KMS-11 (cell line): ENCODE data around the gene CAMTA1.
A peak's percentile ranks its signal among the peaks of the same experiment; 100 is the strongest.

Experiments used
- H2AFZ ChIP-seq: fragments of 200-600 bp; sonication (generic); 2 replicates; pipeline ENCODE4 v1.6.1; 2016; ENCODE audit warnings: antibody characterized with exemption, mixed run types, low read depth
- H3K27ac ChIP-seq: fragments of 200-600 bp; sonication (generic); 2 replicates; pipeline ENCODE4 v1.6.1; 2016; ENCODE audit warnings: mild to moderate bottlenecking, mixed run types
- H3K27me3 ChIP-seq: fragments of 200-600 bp; sonication (generic); 2 replicates; pipeline ENCODE4 v1.6.1; 2017; ENCODE audit warnings: mild to moderate bottlenecking, low read depth, mixed run types, moderate library complexity; ENCODE audit not compliant: insufficient read depth
- H3K36me3 ChIP-seq: fragments of 200-600 bp; sonication (generic); 2 replicates; pipeline ENCODE4 v1.6.1; 2017; ENCODE audit warnings: mild to moderate bottlenecking, mixed run types; ENCODE audit not compliant: insufficient read depth
- H3K4me1 ChIP-seq: fragments of 200-600 bp; sonication (generic); 2 replicates; pipeline ENCODE4 v1.6.1; 2016; ENCODE audit warnings: mild to moderate bottlenecking, low read depth, mixed run types; ENCODE audit not compliant: poor library complexity, severe bottlenecking
- H3K4me2 ChIP-seq: fragments of 200-600 bp; sonication (generic); 2 replicates; pipeline ENCODE4 v1.7.0; 2016; ENCODE audit warnings: mild to moderate bottlenecking, mixed run types
- H3K4me3 ChIP-seq: fragments of 200-600 bp; sonication (generic); IDR thresholded peaks from 2 replicates; pipeline ENCODE4 v1.6.1; 2017; ENCODE audit warnings: low read depth, low read length, mixed read lengths; ENCODE audit not compliant: insufficient read depth
- H3K79me2 ChIP-seq: fragments of 200-600 bp; sonication (generic); 2 replicates; pipeline ENCODE4 v1.6.1; 2016; ENCODE audit warnings: low read depth, mixed run types; ENCODE audit not compliant: insufficient read depth
- H3K9ac ChIP-seq: fragments of 200-600 bp; sonication (generic); 2 replicates; pipeline ENCODE4 v1.6.1; 2016; ENCODE audit warnings: mild to moderate bottlenecking, mixed run types
- H4K20me1 ChIP-seq: fragments of 200-600 bp; sonication (generic); 2 replicates; pipeline ENCODE4 v1.6.1; 2016; ENCODE audit warnings: mild to moderate bottlenecking, mixed run types; ENCODE audit not compliant: insufficient read depth
- CTCF ChIP-seq: fragments of 200-600 bp; sonication (generic); conservative IDR thresholded peaks from 2 replicates; pipeline ENCODE4 v1.6.1; 2017; ENCODE audit warnings: low read depth, mild to moderate bottlenecking, antibody characterized with exemption, low read length, moderate library complexity, mixed read lengths

Gene CAMTA1

GRCh38 chr1:6785728-6786505, 663 bp downstream of the CAMTA1 start:
- H4K20me1 ChIP-seq = no peaks in the 10 kb centered on the region; the same call in 1 of the 2 replicates
- peaks cover 24% of the 10 kb centered on the region for H3K4me1 ChIP-seq
- H2AFZ ChIP-seq = no peak overlapping the region
- TF ChIP-seq CTCF = no peak
- peak overlapping the region; percentile 64 for H3K4me3 ChIP-seq
- H3K27me3 ChIP-seq = no peaks in the 10 kb centered on the region
- peaks cover 49% of the 10 kb centered on the region for H3K79me2 ChIP-seq
- peak overlapping the region; percentile 50; the same call in 1 of the 2 replicates for H3K9ac ChIP-seq
- H3K27ac ChIP-seq = no peak overlapping the region
- H3K4me2 ChIP-seq = peak overlapping the region; percentile 92
- H3K36me3 ChIP-seq = no peaks in the 10 kb centered on the region

- H3K4me3 ChIP-seq = no peak overlapping the region
- TF ChIP-seq CTCF = no peak
- no peaks in the 10 kb centered on the region; the same call in 1 of the 2 replicates for H4K20me1 ChIP-seq
- H3K27ac ChIP-seq = no peak overlapping the region
- H3K4me1 ChIP-seq = peaks cover 23% of the 10 kb centered on the region
- no peak overlapping the region for H3K4me2 ChIP-seq
- H3K36me3 ChIP-seq = no peaks in the 10 kb centered on the region
- H3K79me2 ChIP-seq = peaks cover 67% of the 10 kb centered on the region
- no peak overlapping the region for H3K9ac ChIP-seq
- H3K27me3 ChIP-seq = no peaks in the 10 kb centered on the region
- no peak overlapping the region for H2AFZ ChIP-seq
These were observed 3.7 kb downstream of the CAMTA1 start for GRCh38 chr1:6788946-6789345.

GRCh38 chr1:6790146-6790545, 4.9 kb downstream of the CAMTA1 start:
- Histone ChIP-seq H3K27me3 (no peaks in the 10 kb centered on the region), H4K20me1 (peaks cover 2% of the 10 kb centered on the region; the same call in 1 of the 2 replicates), H3K4me1 (peaks cover 34% of the 10 kb centered on the region), H3K79me2 (peaks cover 71% of the 10 kb centered on the region), H3K4me3 (no peak overlapping the region), H3K4me2 (no peak overlapping the region), H3K27ac (no peak overlapping the region), H3K9ac (no peak overlapping the region), H3K36me3 (no peaks in the 10 kb centered on the region), H2AFZ (no peak overlapping the region)
- no peak for TF ChIP-seq CTCF

GRCh38 chr1:6794164-6794563, 8.9 kb downstream of the CAMTA1 start:
- peak; percentile 82 for TF ChIP-seq CTCF
- Histone ChIP-seq H3K36me3 (no peaks in the 10 kb centered on the region), H3K79me2 (peaks cover 70% of the 10 kb centered on the region), H3K4me1 (peaks cover 30% of the 10 kb centered on the region), H2AFZ (no peak overlapping the region), H3K4me2 (no peak overlapping the region), H3K27ac (no peak overlapping the region), H3K4me3 (no peak overlapping the region), H4K20me1 (0 out of 2 replicates have a peak, but pooled peaks cover 2% of the 10 kb centered on the region), H3K9ac (no peak overlapping the region), H3K27me3 (no peaks in the 10 kb centered on the region)
